HepG2 (cell line): ENCODE data around the gene PLB1.

Experiments used
- ARNTL ChIP-seq: sonication (generic); formaldehyde crosslinking; IDR thresholded peaks from 2 replicates; pipeline ENCODE4 v1.4.0; 2020; ENCODE audit warnings: mild to moderate bottlenecking, missing genetic modification reagents
- JUND ChIP-seq: sonication (generic); formaldehyde crosslinking; IDR thresholded peaks from 2 replicates; pipeline ENCODE4 v1.8.0; 2022; ENCODE audit warnings: mild to moderate bottlenecking, missing genetic modification reagents
- MYC ChIP-seq: sonication (generic); formaldehyde crosslinking; IDR thresholded peaks from 2 replicates; pipeline ENCODE4 v1.9.0; 2021; ENCODE audit warnings: missing genetic modification reagents, borderline replicate concordance
- PHB2 ChIP-seq: fragments of 450-650 bp; IDR thresholded peaks from 2 replicates; pipeline ENCODE4 v1.6.1; 2018; ENCODE audit not compliant: partially characterized antibody
- ZBTB7A ChIP-seq: sonication (generic); formaldehyde crosslinking; IDR thresholded peaks from 2 replicates; pipeline ENCODE4 v1.8.0; 2022; ENCODE audit warnings: mild to moderate bottlenecking, missing genetic modification reagents
- ZNF20 ChIP-seq: sonication (generic); formaldehyde crosslinking; IDR thresholded peaks from 2 replicates; pipeline ENCODE4 v1.4.0; 2020; ENCODE audit warnings: mild to moderate bottlenecking, moderate library complexity, missing genetic modification reagents
- TF ChIP-seq, protein P1 (sequence below): sonication (generic); formaldehyde crosslinking; IDR thresholded peaks from 2 replicates; pipeline ENCODE4 v1.8.1; 2023; ENCODE audit warnings: mild to moderate bottlenecking, missing genetic modification reagents
- TF ChIP-seq, protein P2 (sequence below): sonication (generic); formaldehyde crosslinking; conservative IDR thresholded peaks from 2 replicates; pipeline ENCODE4 v1.4.0; 2020; ENCODE audit warnings: missing genetic modification reagents
- TF ChIP-seq, protein P3 (sequence below): sonication (generic); formaldehyde crosslinking; IDR thresholded peaks from 2 replicates; pipeline ENCODE4 v1.4.0; 2020; ENCODE audit warnings: missing genetic modification reagents
- TF ChIP-seq, protein P4 (sequence below), 2 experiments: sonication (generic) in 1 of 2; formaldehyde crosslinking in 1 of 2; IDR thresholded peaks; 2 replicates each; pipeline versions ENCODE4 v1.5.1 to v1.6.1; 2011 to 2020; ENCODE audit warnings: borderline replicate concordance in 1 of 2, low read depth in 1 of 2, low read length in 1 of 2, mild to moderate bottlenecking in 1 of 2, missing genetic modification reagents in 1 of 2, moderate library complexity in 1 of 2

DNA sequence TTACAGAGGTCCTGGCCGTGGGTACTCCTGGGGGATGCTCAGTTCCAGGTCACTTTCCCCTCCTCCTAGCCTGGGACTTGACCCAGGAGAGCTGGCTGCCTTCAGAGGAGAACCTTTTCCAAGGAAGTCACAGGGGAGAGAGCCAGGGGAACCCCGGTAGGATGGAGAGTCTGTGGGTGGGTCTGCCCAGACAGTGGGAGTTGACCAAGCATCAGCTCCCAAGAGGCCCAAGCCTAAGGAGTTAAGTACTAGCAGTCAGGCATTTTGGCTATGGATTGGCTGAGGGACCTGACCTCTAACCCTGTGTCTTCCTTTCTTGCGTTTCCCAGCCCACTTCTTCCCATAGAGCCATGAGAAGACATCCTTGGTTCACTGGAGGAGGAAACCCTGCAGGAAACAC is 48.8 kb upstream of the PLB1 start:
- TF ChIP-seq, protein P1, sequence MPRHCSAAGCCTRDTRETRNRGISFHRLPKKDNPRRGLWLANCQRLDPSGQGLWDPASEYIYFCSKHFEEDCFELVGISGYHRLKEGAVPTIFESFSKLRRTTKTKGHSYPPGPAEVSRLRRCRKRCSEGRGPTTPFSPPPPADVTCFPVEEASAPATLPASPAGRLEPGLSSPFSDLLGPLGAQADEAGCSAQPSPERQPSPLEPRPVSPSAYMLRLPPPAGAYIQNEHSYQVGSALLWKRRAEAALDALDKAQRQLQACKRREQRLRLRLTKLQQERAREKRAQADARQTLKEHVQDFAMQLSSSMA (CRISPR knock-in tag), result no peak
- TF ChIP-seq, protein P2, sequence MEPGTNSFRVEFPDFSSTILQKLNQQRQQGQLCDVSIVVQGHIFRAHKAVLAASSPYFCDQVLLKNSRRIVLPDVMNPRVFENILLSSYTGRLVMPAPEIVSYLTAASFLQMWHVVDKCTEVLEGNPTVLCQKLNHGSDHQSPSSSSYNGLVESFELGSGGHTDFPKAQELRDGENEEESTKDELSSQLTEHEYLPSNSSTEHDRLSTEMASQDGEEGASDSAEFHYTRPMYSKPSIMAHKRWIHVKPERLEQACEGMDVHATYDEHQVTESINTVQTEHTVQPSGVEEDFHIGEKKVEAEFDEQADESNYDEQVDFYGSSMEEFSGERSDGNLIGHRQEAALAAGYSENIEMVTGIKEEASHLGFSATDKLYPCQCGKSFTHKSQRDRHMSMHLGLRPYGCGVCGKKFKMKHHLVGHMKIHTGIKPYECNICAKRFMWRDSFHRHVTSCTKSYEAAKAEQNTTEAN (CRISPR knock-in tag), result no peak
- no peak for TF ChIP-seq ARNTL (CRISPR knock-in tag)
- no peak for TF ChIP-seq MYC
- no peak for TF ChIP-seq ZBTB7A (CRISPR knock-in tag)
- no peak for TF ChIP-seq ZNF20 (CRISPR knock-in tag)
- TF ChIP-seq, protein P3, sequence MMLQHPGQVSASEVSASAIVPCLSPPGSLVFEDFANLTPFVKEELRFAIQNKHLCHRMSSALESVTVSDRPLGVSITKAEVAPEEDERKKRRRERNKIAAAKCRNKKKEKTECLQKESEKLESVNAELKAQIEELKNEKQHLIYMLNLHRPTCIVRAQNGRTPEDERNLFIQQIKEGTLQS (CRISPR knock-in tag), result no peak
- TF ChIP-seq PHB2, result no peak
- no peak for TF ChIP-seq JUND (CRISPR knock-in tag)
- TF ChIP-seq, protein P4, sequence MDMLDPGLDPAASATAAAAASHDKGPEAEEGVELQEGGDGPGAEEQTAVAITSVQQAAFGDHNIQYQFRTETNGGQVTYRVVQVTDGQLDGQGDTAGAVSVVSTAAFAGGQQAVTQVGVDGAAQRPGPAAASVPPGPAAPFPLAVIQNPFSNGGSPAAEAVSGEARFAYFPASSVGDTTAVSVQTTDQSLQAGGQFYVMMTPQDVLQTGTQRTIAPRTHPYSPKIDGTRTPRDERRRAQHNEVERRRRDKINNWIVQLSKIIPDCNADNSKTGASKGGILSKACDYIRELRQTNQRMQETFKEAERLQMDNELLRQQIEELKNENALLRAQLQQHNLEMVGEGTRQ (IDR thresholded peaks at IDR 0.05; ENCODE audit: low read depth, low read length), result no peak
- TF ChIP-seq, protein P4 (CRISPR knock-in tag; IDR thresholded peaks at IDR 0.05; ENCODE audit: borderline replicate concordance), result no peak
